HCT116 (cell line): Measurements from ENCODE around the gene ANKRD10. TPM values are rescaled to one million over a fixed set of nuclear protein-coding genes. Genes with fewer than 3 reads are reported as not detected.

Source experiments
- ATAC-seq: fragments of 200-7000 bp; cut with Tn5 transposase; 2 replicates; pipeline ENCODE4 v1.9.1; 2020; ENCODE audit warnings: mild to moderate bottlenecking, moderate library complexity
- BruUV-seq: library from RNA; stranded (reverse); fragments of 400-500 nt; replicated peaks from 2 replicates; lab custom pipeline; 2021; lab: Mats Ljungman, UMichigan
- CTCF ChIA-PET: fragments of 300-600 bp; sonication (Branson Sonifier 250); formaldehyde crosslinking; loops from one replicate; lab custom pipeline; 2021; ENCODE audit warnings: antibody characterized with exemption; lab: Charles Lee
- POLR2A ChIA-PET: fragments of 300-600, 350-600 bp; sonication (Branson Sonifier 250); formaldehyde crosslinking; loops from one replicate; lab custom pipeline; 2021; ENCODE audit warnings: antibody characterized with exemption; lab: Charles Lee
- RAD21 ChIA-PET, 2 experiments: fragments of 300-600 bp; sonication (Branson Sonifier 250); formaldehyde crosslinking; loops; one replicate each; lab custom pipeline; 2023; ENCODE audit warnings: low total read pairs in 2 of 2; ENCODE audit not compliant: uncharacterized antibody in 2 of 2, unreplicated experiment in 2 of 2, low non-redundant PET in 1 of 2; lab: Charles Lee
- DNase-seq: peaks from one replicate; pipeline ENCODE4 v3.0.0-alpha.2; 2010; ENCODE audit warnings: low read depth, low spot score
- H2AFZ ChIP-seq: fragments of 200-600 bp; shearing (Covaris generic), sonication (generic); 2 replicates; pipeline ENCODE4 v1.6.1; 2017; ENCODE audit warnings: low read depth, mixed run types, mixed read lengths, antibody characterized with exemption, low read length; ENCODE audit not compliant: poor library complexity, severe bottlenecking
- H3K27ac ChIP-seq: 2 replicates; pipeline ENCODE4 v1.5.1; 2012; ENCODE audit warnings: low read depth, low read length
- H3K27me3 ChIP-seq: fragments of 200-600 bp; sonication (generic); 2 replicates; pipeline ENCODE4 v1.6.1; 2016; ENCODE audit warnings: mixed run types, low read length, mixed read lengths; ENCODE audit not compliant: insufficient read depth
- H3K36me3 ChIP-seq, 2 experiments: fragments of 200-500 bp in 1 of 2; fragments of 200-600 bp in 1 of 2; sonication (Bioruptor generic) in 1 of 2; sonication (generic) in 1 of 2; 2 replicates each; pipeline versions ENCODE4 v1.5.1 to v1.6.1; 2014 to 2016; ENCODE audit warnings: low read length in 2 of 2, inconsistent platforms in 1 of 2, mixed read lengths in 1 of 2, mixed run types in 1 of 2; ENCODE audit not compliant: insufficient read depth in 2 of 2, control insufficient read depth in 1 of 2
- H3K4me1 ChIP-seq, 2 experiments: fragments of 200-600 bp in 1 of 2; sonication (generic) in 1 of 2; 2 replicates each; pipeline versions ENCODE4 v1.5.1 to v1.6.1; 2012 to 2017; ENCODE audit warnings: low read length in 2 of 2, inconsistent platforms in 1 of 2, mild to moderate bottlenecking in 1 of 2, mixed read lengths in 1 of 2, mixed run types in 1 of 2, moderate library complexity in 1 of 2; ENCODE audit not compliant: insufficient read depth in 2 of 2, control insufficient read depth in 1 of 2
- H3K4me2 ChIP-seq: fragments of 200-600 bp; sonication (generic); 2 replicates; pipeline ENCODE4 v1.6.1; 2017; ENCODE audit warnings: mixed run types, low read length, mixed read lengths
- H3K4me3 ChIP-seq, 2 experiments: fragments of 200-600 bp in 1 of 2; sonication (generic) in 1 of 2; replicated peaks in 1 of 2; 2 replicates each; pipeline ENCODE4 v1.5.1; 2011 to 2016; ENCODE audit warnings: low read length in 2 of 2, control low read depth in 1 of 2, low read depth in 1 of 2, mild to moderate bottlenecking in 1 of 2, mixed read lengths in 1 of 2, mixed run types in 1 of 2
- H3K79me2 ChIP-seq: fragments of 200-600 bp; sonication (generic); 2 replicates; pipeline ENCODE4 v1.6.1; 2017; ENCODE audit warnings: mild to moderate bottlenecking, mixed run types, low read length, moderate library complexity, mixed read lengths; ENCODE audit not compliant: insufficient read depth
- H3K9ac ChIP-seq: fragments of 200-600 bp; sonication (generic); 2 replicates; pipeline ENCODE4 v1.6.1; 2016; ENCODE audit warnings: low read length, mixed read lengths
- H3K9me2 ChIP-seq: fragments of 200-600 bp; sonication (generic), shearing (Covaris generic); 2 replicates; pipeline ENCODE4 v1.6.1; 2017; ENCODE audit warnings: mixed run types, mild to moderate bottlenecking, moderate library complexity; ENCODE audit not compliant: insufficient read depth
- H3K9me3 ChIP-seq, 2 experiments: fragments of 200-500 bp in 1 of 2; fragments of 200-600 bp in 1 of 2; sonication (Bioruptor generic) in 1 of 2; sonication (generic) in 1 of 2; 2 replicates each; pipeline ENCODE4 v1.6.1; 2014 to 2017; ENCODE audit warnings: low read length in 2 of 2, mixed read lengths in 2 of 2, inconsistent platforms in 1 of 2, low read depth in 1 of 2, mild to moderate bottlenecking in 1 of 2, mixed run types in 1 of 2, moderate library complexity in 1 of 2; ENCODE audit not compliant: control insufficient read depth in 1 of 2, insufficient read depth in 1 of 2
- H4K20me1 ChIP-seq: fragments of 200-600 bp; sonication (generic), shearing (Covaris generic); 2 replicates; pipeline ENCODE4 v1.6.1; 2017; ENCODE audit warnings: mixed run types, mild to moderate bottlenecking, moderate library complexity; ENCODE audit not compliant: insufficient read depth
- CBX3 ChIP-seq: IDR thresholded peaks from 2 replicates; pipeline ENCODE4 v1.6.1; 2012; ENCODE audit warnings: low read depth
- CEBPB ChIP-seq: IDR thresholded peaks from 2 replicates; pipeline ENCODE4 v1.6.1; 2012; ENCODE audit warnings: low read depth
- EGR1 ChIP-seq: IDR thresholded peaks from 2 replicates; pipeline ENCODE4 v1.6.1; 2012; ENCODE audit warnings: low read depth
- ELF1 ChIP-seq: IDR thresholded peaks from 2 replicates; pipeline ENCODE4 v1.6.1; 2012; ENCODE audit warnings: low read depth, borderline replicate concordance
- EZH2phosphoT487 ChIP-seq: fragments of 200-600 bp; IDR thresholded peaks from 2 replicates; pipeline ENCODE4 v1.6.1; 2018; ENCODE audit warnings: antibody characterized with exemption, borderline replicate concordance
- FOSL1 ChIP-seq: IDR thresholded peaks from 2 replicates; pipeline ENCODE4 v1.6.1; 2012; ENCODE audit warnings: low read depth
- JUND ChIP-seq: IDR thresholded peaks from 2 replicates; pipeline ENCODE4 v1.6.1; 2012
- POLR2A ChIP-seq: IDR thresholded peaks from 2 replicates; pipeline ENCODE4 v1.7.0; 2011; ENCODE audit warnings: borderline replicate concordance; ENCODE audit not compliant: insufficient read depth, insufficient read length; ENCODE audit errors: extremely low read depth
- POLR2AphosphoS5 ChIP-seq: IDR thresholded peaks from 2 replicates; pipeline ENCODE4 v1.6.1; 2011; ENCODE audit warnings: mild to moderate bottlenecking, low read depth, low read length, moderate library complexity
- RAD21 ChIP-seq: IDR thresholded peaks from 2 replicates; pipeline ENCODE4 v1.6.1; 2012; ENCODE audit warnings: low read depth, mild to moderate bottlenecking
- SIN3A ChIP-seq: IDR thresholded peaks from 2 replicates; pipeline ENCODE4 v1.6.1; 2012; ENCODE audit warnings: low read depth
- SP1 ChIP-seq: IDR thresholded peaks from 2 replicates; pipeline ENCODE4 v1.6.1; 2012; ENCODE audit warnings: low read depth
- YY1 ChIP-seq: IDR thresholded peaks from 2 replicates; pipeline ENCODE4 v1.6.1; 2011; ENCODE audit warnings: low read length, low read depth, moderate library complexity, mild to moderate bottlenecking; ENCODE audit not compliant: insufficient replicate concordance; ENCODE audit errors: extremely low read depth
- ZFX ChIP-seq: fragments of 450-650 bp; IDR thresholded peaks from 2 replicates; pipeline ENCODE4 v1.6.1; 2017
- ZNF274 ChIP-seq: fragments of 200-500 bp; sonication (Bioruptor generic); IDR thresholded peaks from 2 replicates; pipeline ENCODE4 v1.6.1; 2014; ENCODE audit warnings: mild to moderate bottlenecking, low read depth, low read length, inconsistent platforms
- intact Hi-C: fragments of 100-400 bp; cut with micrococcal nuclease; formaldehyde crosslinking; loops from 2 replicates; pipeline ENCODE4 v1.10.0; 2022
- total RNA-seq: library from RNA; stranded (reverse); gene quantifications from one replicate; pipeline ENCODE4 v1.2.1, GENCODE V29; 2021; ENCODE audit not compliant: unreplicated experiment
- TF ChIP-seq, protein P1 (sequence below): IDR thresholded peaks from 2 replicates; pipeline ENCODE4 v1.6.1; 2011; ENCODE audit warnings: mild to moderate bottlenecking, low read length, moderate library complexity; ENCODE audit not compliant: insufficient replicate concordance; ENCODE audit errors: extremely low read depth
- TF ChIP-seq, protein P2 (sequence below): IDR thresholded peaks from 2 replicates; pipeline ENCODE4 v1.6.1; 2012
- TF ChIP-seq, protein P3 (sequence below), 3 experiments: fragments of 200-600 bp in 1 of 3; sonication (generic) in 1 of 3; IDR thresholded peaks in 2 of 3; conservative IDR thresholded peaks in 1 of 3; 2 replicates each; pipeline ENCODE4 v1.5.1; 2012 to 2017; ENCODE audit warnings: low read depth in 2 of 3, low read length in 2 of 3, antibody characterized with exemption in 1 of 3, borderline replicate concordance in 1 of 3, control low read depth in 1 of 3, mild to moderate bottlenecking in 1 of 3, mixed read lengths in 1 of 3, mixed run types in 1 of 3, moderate library complexity in 1 of 3; ENCODE audit not compliant: insufficient read depth in 1 of 3
- TF ChIP-seq, protein P4 (sequence below): IDR thresholded peaks from 2 replicates; pipeline ENCODE4 v1.6.1; 2012; ENCODE audit warnings: low read depth
- TF ChIP-seq, protein P5 (sequence below): IDR thresholded peaks from 2 replicates; pipeline ENCODE4 v1.6.1; 2012

Gene ANKRD10
- total RNA-seq, 1 experiment from 2014 or later, result 173 TPM

DNA sequence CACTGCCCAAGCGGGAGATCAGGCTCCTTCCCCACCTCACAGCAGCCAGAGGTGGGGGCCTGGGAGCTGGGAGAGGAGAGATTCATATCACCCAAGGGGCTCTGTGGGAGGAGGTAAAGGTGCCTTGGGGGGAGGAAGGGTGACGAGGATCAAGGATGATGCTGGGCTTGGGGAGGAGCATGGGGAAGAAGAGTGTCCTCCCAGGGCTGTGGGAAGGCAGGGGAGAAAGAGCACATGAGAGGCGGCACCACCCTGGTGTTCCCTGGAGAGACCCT lies 82.7 kb downstream of the ANKRD10 start:
- Histone ChIP-seq H3K79me2 (no peaks in the 10 kb centered on the region), H3K27ac (no peak overlapping the region), H3K36me3 (no peaks in the 10 kb centered on the region), H3K4me3 (no peak overlapping the region), H2AFZ (no peak overlapping the region), H3K27me3 (no peaks in the 10 kb centered on the region), H3K4me2 (no peak overlapping the region), H3K9ac (no peak overlapping the region), H4K20me1 (no peaks in the 10 kb centered on the region), H3K9me3 (no peaks in the 10 kb centered on the region), H3K9me2 (no peaks in the 10 kb centered on the region), H3K4me1 (no peaks in the 10 kb centered on the region)
- ChIA-PET RAD21 (no interaction called here), CTCF (no interaction called here), POLR2A (no interaction called here)
- no peak for TF ChIP-seq POLR2AphosphoS5
- TF ChIP-seq SIN3A, result no peak
- TF ChIP-seq POLR2A, result no peak
- TF ChIP-seq EZH2phosphoT487, result no peak
- TF ChIP-seq JUND, result no peak
- no peak for TF ChIP-seq EGR1
- no peak for TF ChIP-seq ELF1
- TF ChIP-seq, protein P1, sequence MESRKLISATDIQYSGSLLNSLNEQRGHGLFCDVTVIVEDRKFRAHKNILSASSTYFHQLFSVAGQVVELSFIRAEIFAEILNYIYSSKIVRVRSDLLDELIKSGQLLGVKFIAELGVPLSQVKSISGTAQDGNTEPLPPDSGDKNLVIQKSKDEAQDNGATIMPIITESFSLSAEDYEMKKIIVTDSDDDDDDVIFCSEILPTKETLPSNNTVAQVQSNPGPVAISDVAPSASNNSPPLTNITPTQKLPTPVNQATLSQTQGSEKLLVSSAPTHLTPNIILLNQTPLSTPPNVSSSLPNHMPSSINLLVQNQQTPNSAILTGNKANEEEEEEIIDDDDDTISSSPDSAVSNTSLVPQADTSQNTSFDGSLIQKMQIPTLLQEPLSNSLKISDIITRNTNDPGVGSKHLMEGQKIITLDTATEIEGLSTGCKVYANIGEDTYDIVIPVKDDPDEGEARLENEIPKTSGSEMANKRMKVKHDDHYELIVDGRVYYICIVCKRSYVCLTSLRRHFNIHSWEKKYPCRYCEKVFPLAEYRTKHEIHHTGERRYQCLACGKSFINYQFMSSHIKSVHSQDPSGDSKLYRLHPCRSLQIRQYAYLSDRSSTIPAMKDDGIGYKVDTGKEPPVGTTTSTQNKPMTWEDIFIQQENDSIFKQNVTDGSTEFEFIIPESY, result no peak
- no peak for TF ChIP-seq ZFX
- TF ChIP-seq FOSL1, result no peak
- TF ChIP-seq CBX3, result no peak
- TF ChIP-seq, protein P2, sequence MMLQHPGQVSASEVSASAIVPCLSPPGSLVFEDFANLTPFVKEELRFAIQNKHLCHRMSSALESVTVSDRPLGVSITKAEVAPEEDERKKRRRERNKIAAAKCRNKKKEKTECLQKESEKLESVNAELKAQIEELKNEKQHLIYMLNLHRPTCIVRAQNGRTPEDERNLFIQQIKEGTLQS, result no peak
- TF ChIP-seq, protein P3, sequence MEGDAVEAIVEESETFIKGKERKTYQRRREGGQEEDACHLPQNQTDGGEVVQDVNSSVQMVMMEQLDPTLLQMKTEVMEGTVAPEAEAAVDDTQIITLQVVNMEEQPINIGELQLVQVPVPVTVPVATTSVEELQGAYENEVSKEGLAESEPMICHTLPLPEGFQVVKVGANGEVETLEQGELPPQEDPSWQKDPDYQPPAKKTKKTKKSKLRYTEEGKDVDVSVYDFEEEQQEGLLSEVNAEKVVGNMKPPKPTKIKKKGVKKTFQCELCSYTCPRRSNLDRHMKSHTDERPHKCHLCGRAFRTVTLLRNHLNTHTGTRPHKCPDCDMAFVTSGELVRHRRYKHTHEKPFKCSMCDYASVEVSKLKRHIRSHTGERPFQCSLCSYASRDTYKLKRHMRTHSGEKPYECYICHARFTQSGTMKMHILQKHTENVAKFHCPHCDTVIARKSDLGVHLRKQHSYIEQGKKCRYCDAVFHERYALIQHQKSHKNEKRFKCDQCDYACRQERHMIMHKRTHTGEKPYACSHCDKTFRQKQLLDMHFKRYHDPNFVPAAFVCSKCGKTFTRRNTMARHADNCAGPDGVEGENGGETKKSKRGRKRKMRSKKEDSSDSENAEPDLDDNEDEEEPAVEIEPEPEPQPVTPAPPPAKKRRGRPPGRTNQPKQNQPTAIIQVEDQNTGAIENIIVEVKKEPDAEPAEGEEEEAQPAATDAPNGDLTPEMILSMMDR (IDR thresholded peaks at IDR 0.05 in 2 of 3, conservative IDR thresholded peaks at IDR 0.05 in 1 of 3; ENCODE audit: borderline replicate concordance in 1 of 3, insufficient read depth in 1 of 3, low read depth in 2 of 3, low read length in 2 of 3), result no peak
- no peak for TF ChIP-seq YY1
- no peak for TF ChIP-seq CEBPB
- no peak for TF ChIP-seq ZNF274
- TF ChIP-seq RAD21, result no peak
- TF ChIP-seq SP1, result no peak
- TF ChIP-seq, protein P4, sequence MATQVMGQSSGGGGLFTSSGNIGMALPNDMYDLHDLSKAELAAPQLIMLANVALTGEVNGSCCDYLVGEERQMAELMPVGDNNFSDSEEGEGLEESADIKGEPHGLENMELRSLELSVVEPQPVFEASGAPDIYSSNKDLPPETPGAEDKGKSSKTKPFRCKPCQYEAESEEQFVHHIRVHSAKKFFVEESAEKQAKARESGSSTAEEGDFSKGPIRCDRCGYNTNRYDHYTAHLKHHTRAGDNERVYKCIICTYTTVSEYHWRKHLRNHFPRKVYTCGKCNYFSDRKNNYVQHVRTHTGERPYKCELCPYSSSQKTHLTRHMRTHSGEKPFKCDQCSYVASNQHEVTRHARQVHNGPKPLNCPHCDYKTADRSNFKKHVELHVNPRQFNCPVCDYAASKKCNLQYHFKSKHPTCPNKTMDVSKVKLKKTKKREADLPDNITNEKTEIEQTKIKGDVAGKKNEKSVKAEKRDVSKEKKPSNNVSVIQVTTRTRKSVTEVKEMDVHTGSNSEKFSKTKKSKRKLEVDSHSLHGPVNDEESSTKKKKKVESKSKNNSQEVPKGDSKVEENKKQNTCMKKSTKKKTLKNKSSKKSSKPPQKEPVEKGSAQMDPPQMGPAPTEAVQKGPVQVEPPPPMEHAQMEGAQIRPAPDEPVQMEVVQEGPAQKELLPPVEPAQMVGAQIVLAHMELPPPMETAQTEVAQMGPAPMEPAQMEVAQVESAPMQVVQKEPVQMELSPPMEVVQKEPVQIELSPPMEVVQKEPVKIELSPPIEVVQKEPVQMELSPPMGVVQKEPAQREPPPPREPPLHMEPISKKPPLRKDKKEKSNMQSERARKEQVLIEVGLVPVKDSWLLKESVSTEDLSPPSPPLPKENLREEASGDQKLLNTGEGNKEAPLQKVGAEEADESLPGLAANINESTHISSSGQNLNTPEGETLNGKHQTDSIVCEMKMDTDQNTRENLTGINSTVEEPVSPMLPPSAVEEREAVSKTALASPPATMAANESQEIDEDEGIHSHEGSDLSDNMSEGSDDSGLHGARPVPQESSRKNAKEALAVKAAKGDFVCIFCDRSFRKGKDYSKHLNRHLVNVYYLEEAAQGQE, result no peak
- TF ChIP-seq, protein P5, sequence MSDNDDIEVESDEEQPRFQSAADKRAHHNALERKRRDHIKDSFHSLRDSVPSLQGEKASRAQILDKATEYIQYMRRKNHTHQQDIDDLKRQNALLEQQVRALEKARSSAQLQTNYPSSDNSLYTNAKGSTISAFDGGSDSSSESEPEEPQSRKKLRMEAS, result no peak
- no TSS peak for BruUV-seq
- intact Hi-C loops, result no loop called here
- DNase-seq (no peak), ATAC-seq (no peak)
